ENCODE results near the gene EXOC3. TPM values are rescaled to one million over a fixed set of nuclear protein-coding genes. Genes with fewer than 3 reads are reported as not detected.

EXOC3 gene
- total RNA-seq, 1 donor, result 32.4 TPM

DNA sequence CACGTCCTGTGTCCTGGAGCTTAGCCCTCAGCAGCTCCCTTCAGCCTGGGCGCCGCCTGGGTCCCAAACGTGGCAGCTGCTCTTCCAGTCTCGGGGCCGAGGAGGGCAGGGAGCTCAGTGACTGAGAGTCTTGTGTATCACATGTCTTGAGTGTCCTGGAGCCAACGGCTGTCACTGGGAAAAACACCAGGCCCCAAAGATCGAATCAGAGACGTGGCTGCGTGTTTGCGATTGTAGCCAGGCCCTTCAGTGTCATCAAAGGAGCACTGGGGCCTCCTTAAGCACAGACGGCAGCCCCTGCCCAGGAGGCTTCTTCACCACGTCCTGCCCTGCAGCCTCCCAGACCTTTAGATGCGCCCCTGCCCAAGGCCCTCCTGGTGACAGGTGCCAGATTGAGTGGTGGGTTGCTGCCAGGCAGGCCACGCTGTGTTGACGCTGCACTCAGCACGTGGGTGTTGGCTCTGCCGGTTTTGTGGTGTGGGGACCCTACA lies 5.7 kb upstream of the EXOC3 start:
- no peak overlapping the region for H3K4me3 ChIP-seq (ENCODE audit: low read depth, low read length)
- DNase-seq (ENCODE audit: low read depth), result peak; percentile 16
- TF ChIP-seq, protein P1, sequence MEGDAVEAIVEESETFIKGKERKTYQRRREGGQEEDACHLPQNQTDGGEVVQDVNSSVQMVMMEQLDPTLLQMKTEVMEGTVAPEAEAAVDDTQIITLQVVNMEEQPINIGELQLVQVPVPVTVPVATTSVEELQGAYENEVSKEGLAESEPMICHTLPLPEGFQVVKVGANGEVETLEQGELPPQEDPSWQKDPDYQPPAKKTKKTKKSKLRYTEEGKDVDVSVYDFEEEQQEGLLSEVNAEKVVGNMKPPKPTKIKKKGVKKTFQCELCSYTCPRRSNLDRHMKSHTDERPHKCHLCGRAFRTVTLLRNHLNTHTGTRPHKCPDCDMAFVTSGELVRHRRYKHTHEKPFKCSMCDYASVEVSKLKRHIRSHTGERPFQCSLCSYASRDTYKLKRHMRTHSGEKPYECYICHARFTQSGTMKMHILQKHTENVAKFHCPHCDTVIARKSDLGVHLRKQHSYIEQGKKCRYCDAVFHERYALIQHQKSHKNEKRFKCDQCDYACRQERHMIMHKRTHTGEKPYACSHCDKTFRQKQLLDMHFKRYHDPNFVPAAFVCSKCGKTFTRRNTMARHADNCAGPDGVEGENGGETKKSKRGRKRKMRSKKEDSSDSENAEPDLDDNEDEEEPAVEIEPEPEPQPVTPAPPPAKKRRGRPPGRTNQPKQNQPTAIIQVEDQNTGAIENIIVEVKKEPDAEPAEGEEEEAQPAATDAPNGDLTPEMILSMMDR (IDR thresholded peaks at IDR 0.05; ENCODE audit: insufficient read depth, low read depth, low read length), result no peak

DNA sequence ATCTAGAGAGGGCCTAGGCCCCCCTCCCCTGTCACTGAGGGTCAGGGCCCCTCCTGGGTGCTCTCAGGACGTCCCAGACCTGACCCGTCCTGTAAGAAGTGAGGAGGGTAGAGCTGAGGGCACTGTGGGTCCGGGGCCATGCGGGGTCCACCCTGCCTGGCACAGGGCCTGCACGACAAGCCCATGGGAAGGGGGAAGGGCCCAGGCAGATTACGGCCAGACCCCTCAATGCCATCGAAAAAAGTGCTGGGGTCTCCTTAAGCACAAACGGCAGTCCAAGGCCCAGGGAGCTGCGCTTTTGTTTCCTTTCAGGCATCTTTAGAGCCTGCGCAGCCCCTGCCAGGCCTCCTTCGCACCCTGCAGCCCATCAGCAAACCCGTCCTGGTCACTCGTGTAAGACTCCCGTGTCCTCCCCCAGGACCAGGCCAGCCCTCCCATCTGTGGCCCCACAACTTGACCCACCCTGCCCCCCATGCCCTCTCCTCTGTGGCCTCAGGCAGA lies 4.4 kb upstream of the EXOC3 start:
- DNase-seq (ENCODE audit: low read depth), result no peak

DNA sequence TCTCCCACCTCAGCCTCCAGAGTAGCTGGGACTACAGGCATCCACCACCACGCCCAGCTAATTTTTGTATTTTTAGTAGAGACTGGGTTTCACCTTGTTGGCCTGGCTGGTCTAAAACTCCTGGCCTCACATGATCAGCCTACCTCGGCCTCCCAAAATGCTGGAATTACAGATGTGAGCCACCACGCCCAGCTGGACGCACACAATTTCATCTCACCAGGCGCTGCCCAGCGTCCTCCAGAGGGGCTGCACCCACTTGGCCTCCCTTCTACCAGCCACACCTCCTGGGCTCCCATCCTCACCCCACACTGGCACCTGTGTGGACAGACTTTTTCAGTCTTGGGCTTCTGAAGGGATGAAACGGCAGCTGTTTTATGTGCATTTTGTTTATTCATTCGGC lies 3.8 kb upstream of the EXOC3 start:
- TF ChIP-seq, protein P1 (IDR thresholded peaks at IDR 0.05; ENCODE audit: insufficient read depth, low read depth, low read length), result no peak
- no peak for DNase-seq (ENCODE audit: low read depth)
- no peak overlapping the region for H3K4me3 ChIP-seq (ENCODE audit: low read depth, low read length)

More for the DNA sequence above, 4.4 kb upstream of the EXOC3 start:
- TF ChIP-seq, protein P1 (IDR thresholded peaks at IDR 0.05; ENCODE audit: insufficient read depth, low read depth, low read length), result no peak
- no peak overlapping the region for H3K4me3 ChIP-seq (ENCODE audit: low read depth, low read length)

DNA sequence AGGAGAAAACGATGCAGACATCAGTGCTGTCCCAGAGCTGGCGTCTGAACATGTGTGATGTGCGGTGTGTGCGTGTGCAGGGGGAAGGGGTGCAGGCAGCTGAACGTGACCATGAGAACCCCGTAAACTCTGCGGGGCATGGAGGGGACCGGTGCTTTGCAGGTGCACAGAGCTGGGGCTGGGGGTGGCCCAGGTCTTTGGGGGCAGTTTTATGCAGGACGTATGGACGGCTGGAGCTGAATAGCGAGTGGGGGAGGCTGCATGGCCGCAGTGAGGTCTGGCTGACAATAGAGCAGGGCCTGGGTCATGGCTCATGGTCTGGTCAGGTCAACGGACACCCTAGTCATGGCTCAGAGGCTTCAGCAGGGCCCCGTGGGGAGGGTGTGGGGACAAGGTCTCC lies 3.3 kb upstream of the EXOC3 start:
- DNase-seq (ENCODE audit: low read depth), result no peak

DNA sequence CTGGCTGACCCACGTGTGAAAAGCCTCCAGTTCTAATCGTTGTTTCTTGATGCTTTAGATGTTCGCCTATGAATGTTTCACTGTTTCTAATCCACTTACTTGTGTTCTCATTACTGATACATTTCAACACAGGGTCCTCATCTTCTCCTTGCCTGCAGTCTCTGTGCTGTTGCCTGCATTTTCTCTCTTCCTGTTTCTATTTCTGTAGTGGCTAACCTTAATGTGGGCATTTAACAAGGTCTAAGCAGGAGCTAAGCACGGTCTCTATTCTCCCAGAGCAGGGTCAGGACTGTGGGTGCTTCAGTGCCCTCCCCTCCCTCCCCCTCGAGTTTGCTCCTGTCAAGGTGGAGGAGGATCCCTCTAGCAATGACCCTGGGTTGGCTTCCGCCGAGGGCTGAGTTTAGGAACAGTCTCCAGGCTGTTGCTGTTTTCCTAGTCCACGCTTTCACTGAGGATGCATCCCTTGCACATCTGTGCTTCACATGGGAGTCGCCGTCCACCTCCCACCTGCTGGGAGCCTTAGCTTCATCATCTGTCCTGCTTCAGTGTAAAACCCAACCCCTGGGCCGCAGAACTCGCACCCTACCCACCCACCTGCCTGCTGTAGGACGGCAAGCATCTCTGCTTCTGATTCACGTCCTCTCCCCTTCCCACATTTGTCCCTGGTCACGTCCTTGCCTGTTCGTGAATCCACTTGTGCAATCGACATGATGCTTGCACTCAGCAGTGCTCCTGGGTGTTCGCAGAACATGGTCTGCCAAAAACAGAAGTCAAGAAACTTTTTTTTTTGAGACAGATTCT lies 2.4 kb upstream of the EXOC3 start:
- no peak for DNase-seq (ENCODE audit: low read depth)
- no peak overlapping the region for H3K4me3 ChIP-seq (ENCODE audit: low read depth, low read length)
- TF ChIP-seq, protein P1 (IDR thresholded peaks at IDR 0.05; ENCODE audit: insufficient read depth, low read depth, low read length), result no peak

More for the DNA sequence above, 3.3 kb upstream of the EXOC3 start:
- TF ChIP-seq, protein P1 (IDR thresholded peaks at IDR 0.05; ENCODE audit: insufficient read depth, low read depth, low read length), result no peak
- no peak overlapping the region for H3K4me3 ChIP-seq (ENCODE audit: low read depth, low read length)

DNA sequence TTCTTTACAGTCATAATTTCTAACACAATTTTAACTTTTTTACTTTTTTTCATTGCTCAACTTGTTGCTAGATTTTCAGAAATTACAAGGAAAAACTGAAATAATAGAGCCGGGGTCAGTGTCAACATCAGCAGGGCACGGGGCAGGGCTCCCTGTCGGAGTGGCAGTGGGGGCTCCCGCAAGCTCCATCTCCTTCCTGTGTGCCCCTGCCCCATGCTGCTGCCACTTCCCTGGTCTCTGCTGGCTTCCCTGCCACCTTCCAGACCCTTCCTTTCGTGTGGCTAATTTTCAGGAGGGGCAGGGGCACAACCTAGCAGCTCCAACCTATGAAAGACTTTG lies 1.0 kb upstream of the EXOC3 start:
- DNase-seq (ENCODE audit: low read depth), result no peak
- TF ChIP-seq, protein P1 (IDR thresholded peaks at IDR 0.05; ENCODE audit: insufficient read depth, low read depth, low read length), result no peak
- peak overlapping the region; percentile 93 for H3K4me3 ChIP-seq (ENCODE audit: low read depth, low read length)
